GM18498 (cell line): ENCODE results near the gene GIGYF1.

Experiments
- ATAC-seq: cut with Tn5 transposase; IDR thresholded peaks from one replicate; pipeline ENCODE4 v1.9.1; 2021; ENCODE audit warnings: mild to moderate bottlenecking, moderate library complexity; ENCODE audit not compliant: unreplicated experiment

The GIGYF1 gene

GRCh38 chr7:100640517-100641440 is 53.3 kb downstream of the GIGYF1 start:
- ATAC-seq: no peak

GRCh38 chr7:100639995-100640516 is 54.0 kb downstream of the GIGYF1 start:
- no peak for ATAC-seq

DNA sequence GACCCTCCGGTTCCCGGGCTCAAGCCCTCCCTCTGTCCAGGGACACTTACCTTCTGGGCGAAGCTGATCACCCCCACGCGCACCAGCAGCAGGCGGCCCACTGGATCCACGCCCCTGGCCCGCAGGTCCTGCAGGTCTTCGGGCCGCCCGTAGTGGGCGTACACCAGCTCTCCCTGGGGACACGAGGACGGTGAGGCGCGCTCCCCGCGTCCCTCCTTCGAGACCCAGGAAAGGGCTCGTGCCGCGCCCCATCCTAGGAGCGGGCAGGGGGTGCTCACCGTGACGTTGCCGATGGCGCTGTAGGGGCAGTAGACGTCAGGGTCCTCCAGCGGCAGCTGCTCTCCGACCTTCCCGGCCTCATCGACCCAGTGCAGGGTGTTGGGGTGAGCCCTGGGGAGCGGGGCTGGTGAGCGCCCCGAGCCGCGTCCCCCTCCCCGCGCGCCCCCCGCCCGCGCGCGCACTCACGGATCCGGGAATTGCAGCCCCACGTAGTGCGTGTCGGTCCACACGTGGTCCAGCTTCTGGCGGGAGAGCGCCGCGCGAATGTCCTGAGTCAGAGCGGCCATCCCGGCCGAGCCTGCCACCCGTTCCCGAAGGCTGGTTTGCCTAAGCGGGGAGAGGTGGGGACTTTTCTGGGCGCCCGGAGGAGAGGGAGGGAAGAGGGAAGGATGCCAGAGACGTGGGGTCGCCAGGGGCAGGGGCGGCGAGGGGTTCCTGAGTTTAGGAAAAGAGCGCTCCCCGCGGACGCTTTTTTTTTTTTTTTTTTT is 60.9 kb downstream of the GIGYF1 start:
- peak; percentile 71 for ATAC-seq

DNA sequence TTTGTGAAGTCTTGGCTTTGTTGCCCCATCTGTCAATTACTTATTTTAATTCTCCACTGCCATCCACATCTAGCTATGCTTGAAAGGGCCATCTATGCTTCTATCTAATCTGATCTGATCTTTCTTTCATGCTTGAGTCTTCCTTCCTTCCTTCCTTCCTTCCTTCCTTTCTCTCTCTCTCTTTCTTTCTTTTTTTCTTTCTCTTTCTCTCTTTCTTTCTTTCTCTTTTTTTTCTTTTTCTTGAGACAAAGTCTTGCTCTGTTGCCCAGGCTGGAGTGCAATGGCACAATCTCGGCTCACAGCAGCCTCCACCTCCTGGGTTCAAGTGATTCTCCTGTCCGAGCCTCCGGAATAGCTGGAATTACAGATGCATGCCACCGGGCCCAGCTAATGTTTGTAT is 64.0 kb downstream of the GIGYF1 start:
- ATAC-seq: no peak
